Coronary artery (tissue), 2 donors: ENCODE data around the gene IGSF3.

Experiments used
- DNase-seq: peaks from one replicate; pipeline ENCODE4 v3.0.0-alpha.2; 2017; ENCODE audit warnings: low spot score
- H3K27ac ChIP-seq, 2 donors: fragments of 200-600 bp; sonication (generic); one replicate each; pipeline ENCODE4 v1.5.1; 2016 to 2019
- H3K4me3 ChIP-seq: fragments of 200-600 bp; sonication (generic); 2 replicates; pipeline ENCODE4 v1.5.1; 2016; ENCODE audit warnings: mild to moderate bottlenecking, moderate library complexity
- TF ChIP-seq, protein P1 (sequence below): fragments of 200-600 bp; sonication (generic); IDR thresholded peaks from one replicate; pipeline ENCODE4 v1.5.1; 2019; ENCODE audit warnings: antibody characterized with exemption

IGSF3 gene

GRCh38 chr1:116525440-116525839 is 142.1 kb downstream of the IGSF3 start:
- no peak for DNase-seq
- Histone ChIP-seq H3K27ac (no peak overlapping the region), H3K4me3 (no peak overlapping the region)
- TF ChIP-seq, protein P1, sequence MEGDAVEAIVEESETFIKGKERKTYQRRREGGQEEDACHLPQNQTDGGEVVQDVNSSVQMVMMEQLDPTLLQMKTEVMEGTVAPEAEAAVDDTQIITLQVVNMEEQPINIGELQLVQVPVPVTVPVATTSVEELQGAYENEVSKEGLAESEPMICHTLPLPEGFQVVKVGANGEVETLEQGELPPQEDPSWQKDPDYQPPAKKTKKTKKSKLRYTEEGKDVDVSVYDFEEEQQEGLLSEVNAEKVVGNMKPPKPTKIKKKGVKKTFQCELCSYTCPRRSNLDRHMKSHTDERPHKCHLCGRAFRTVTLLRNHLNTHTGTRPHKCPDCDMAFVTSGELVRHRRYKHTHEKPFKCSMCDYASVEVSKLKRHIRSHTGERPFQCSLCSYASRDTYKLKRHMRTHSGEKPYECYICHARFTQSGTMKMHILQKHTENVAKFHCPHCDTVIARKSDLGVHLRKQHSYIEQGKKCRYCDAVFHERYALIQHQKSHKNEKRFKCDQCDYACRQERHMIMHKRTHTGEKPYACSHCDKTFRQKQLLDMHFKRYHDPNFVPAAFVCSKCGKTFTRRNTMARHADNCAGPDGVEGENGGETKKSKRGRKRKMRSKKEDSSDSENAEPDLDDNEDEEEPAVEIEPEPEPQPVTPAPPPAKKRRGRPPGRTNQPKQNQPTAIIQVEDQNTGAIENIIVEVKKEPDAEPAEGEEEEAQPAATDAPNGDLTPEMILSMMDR, result no peak
